WTC11 (cell line): ENCODE data around the gene GAL3ST2. TPM values are rescaled to one million over a fixed set of nuclear protein-coding genes. Genes with fewer than 3 reads are reported as not detected.

Experiments
- ATAC-seq: fragments of 200-7000 bp; cut with Tn5 transposase; 2 replicates; pipeline ENCODE4 v1.10.0; 2021; ENCODE audit warnings: mild to moderate bottlenecking, moderate library complexity
- CTCF ChIA-PET: fragments of 300-600 bp; sonication (Branson Sonifier 250); formaldehyde crosslinking; loops from one replicate; lab custom pipeline; 2021; ENCODE audit warnings: antibody characterized with exemption; lab: Charles Lee
- POLR2A ChIA-PET: fragments of 350-600 bp; sonication (Branson Sonifier 250); formaldehyde crosslinking; loops from one replicate; lab custom pipeline; 2021; ENCODE audit warnings: antibody characterized with exemption; lab: Charles Lee
- DNase-seq: peaks from one replicate; pipeline ENCODE4 v3.0.0; 2021; ENCODE audit warnings: low spot score
- H3K27ac Mint-ChIP-seq: 2 replicates; pipeline ENCODE4 v1.8.0; 2021; ENCODE audit warnings: mixed read lengths
- H3K27me3 Mint-ChIP-seq: 2 replicates; pipeline ENCODE4 v1.8.0; 2021; ENCODE audit warnings: low read depth, mild to moderate bottlenecking, moderate library complexity, mixed read lengths
- H3K36me3 Mint-ChIP-seq: 2 replicates; pipeline ENCODE4 v1.8.0; 2021; ENCODE audit warnings: mixed read lengths
- H3K4me1 Mint-ChIP-seq: 2 replicates; pipeline ENCODE4 v1.8.0; 2022; ENCODE audit warnings: mixed read lengths
- H3K4me3 Mint-ChIP-seq: 2 replicates; pipeline ENCODE4 v1.8.0; 2021; ENCODE audit warnings: mild to moderate bottlenecking, moderate library complexity, mixed read lengths
- H3K9me3 Mint-ChIP-seq: 2 replicates; pipeline ENCODE4 v1.8.0; 2021; ENCODE audit warnings: mixed read lengths
- FOXJ3 ChIP-seq: sonication (generic); formaldehyde crosslinking; IDR thresholded peaks from 2 replicates; pipeline ENCODE4 v1.9.0; 2021; ENCODE audit warnings: missing genetic modification reagents, mild to moderate bottlenecking, borderline replicate concordance
- GTF2I ChIP-seq: fragments of 250-450 bp; sonication (Bioruptor Pico); conservative IDR thresholded peaks from 2 replicates; pipeline ENCODE4 v1.4.0; 2021; ENCODE audit warnings: mild to moderate bottlenecking
- JAZF1 ChIP-seq: fragments of 250-450 bp; sonication (Bioruptor Pico); IDR thresholded peaks from 2 replicates; pipeline ENCODE4 v1.9.0; 2021; ENCODE audit warnings: moderate library complexity, mild to moderate bottlenecking, inconsistent platforms
- NR1H2 ChIP-seq: sonication (generic); formaldehyde crosslinking; IDR thresholded peaks from 2 replicates; pipeline ENCODE4 v1.9.0; 2021; ENCODE audit warnings: mild to moderate bottlenecking, moderate library complexity, missing genetic modification reagents
- NR3C1 ChIP-seq: sonication (generic); formaldehyde crosslinking; conservative IDR thresholded peaks from 2 replicates; pipeline ENCODE4 v1.8.1; 2023; ENCODE audit warnings: low read depth, mild to moderate bottlenecking, missing genetic modification reagents
- PRDM15 ChIP-seq: sonication (generic); formaldehyde crosslinking; IDR thresholded peaks from 2 replicates; pipeline ENCODE4 v1.8.0; 2022; ENCODE audit warnings: missing genetic modification reagents
- SMAD3 ChIP-seq: sonication (generic); formaldehyde crosslinking; IDR thresholded peaks from 2 replicates; pipeline ENCODE4 v1.8.0; 2022; ENCODE audit warnings: missing genetic modification reagents, mild to moderate bottlenecking, borderline replicate concordance
- SOX15 ChIP-seq: fragments of 250-450 bp; sonication (Bioruptor Pico); IDR thresholded peaks from 2 replicates; pipeline ENCODE4 v1.9.0; 2021; ENCODE audit warnings: mild to moderate bottlenecking
- TEAD1 ChIP-seq: sonication (generic); formaldehyde crosslinking; IDR thresholded peaks from 2 replicates; pipeline ENCODE4 v1.8.0; 2022; ENCODE audit warnings: mild to moderate bottlenecking, missing genetic modification reagents
- ZBTB43 ChIP-seq: sonication (generic); formaldehyde crosslinking; IDR thresholded peaks from 2 replicates; pipeline ENCODE4 v1.8.1; 2023; ENCODE audit warnings: mild to moderate bottlenecking, missing genetic modification reagents
- ZNF138 ChIP-seq: sonication (generic); formaldehyde crosslinking; conservative IDR thresholded peaks from 2 replicates; pipeline ENCODE4 v1.8.1; 2022; ENCODE audit warnings: mild to moderate bottlenecking, moderate library complexity, missing genetic modification reagents
- ZNF416 ChIP-seq: fragments of 250-450 bp; sonication (Bioruptor Pico); IDR thresholded peaks from 2 replicates; pipeline ENCODE4 v1.9.0; 2021; ENCODE audit warnings: mild to moderate bottlenecking, inconsistent platforms
- ZNF532 ChIP-seq: fragments of 250-450 bp; sonication (Bioruptor Pico); IDR thresholded peaks from 2 replicates; pipeline ENCODE4 v1.9.0; 2021; ENCODE audit warnings: mild to moderate bottlenecking, borderline replicate concordance
- ZNF671 ChIP-seq: fragments of 250-450 bp; sonication (Bioruptor Pico); IDR thresholded peaks from 2 replicates; pipeline ENCODE4 v1.8.0; 2021; ENCODE audit warnings: mild to moderate bottlenecking
- total RNA-seq: library from RNA; stranded (reverse); gene quantifications from 3 replicates; pipeline ENCODE4 v1.2.3, GENCODE V29; 2021
- TF ChIP-seq, protein P1 (sequence below): sonication (generic); formaldehyde crosslinking; conservative IDR thresholded peaks from 2 replicates; pipeline ENCODE4 v1.8.1; 2023; ENCODE audit warnings: mild to moderate bottlenecking, low read depth, missing genetic modification reagents, moderate library complexity
- TF ChIP-seq, protein P2 (sequence below): sonication (generic); formaldehyde crosslinking; IDR thresholded peaks from 2 replicates; pipeline ENCODE4 v1.8.1; 2022; ENCODE audit warnings: low read depth, missing genetic modification reagents, borderline replicate concordance
- TF ChIP-seq, protein P3 (sequence below): sonication (generic); formaldehyde crosslinking; IDR thresholded peaks from 2 replicates; pipeline ENCODE4 v1.8.0; 2022; ENCODE audit warnings: mild to moderate bottlenecking, missing genetic modification reagents
- TF ChIP-seq, protein P4 (sequence below): sonication (generic); formaldehyde crosslinking; IDR thresholded peaks from 2 replicates; pipeline ENCODE4 v1.8.1; 2023; ENCODE audit warnings: mild to moderate bottlenecking, missing genetic modification reagents
- TF ChIP-seq, protein P5 (sequence below): sonication (generic); formaldehyde crosslinking; IDR thresholded peaks from 2 replicates; pipeline ENCODE4 v1.8.0; 2022; ENCODE audit warnings: mild to moderate bottlenecking, missing genetic modification reagents

The GAL3ST2 gene
- total RNA-seq, 1 experiment from 2014 or later, result 0.98 TPM

DNA sequence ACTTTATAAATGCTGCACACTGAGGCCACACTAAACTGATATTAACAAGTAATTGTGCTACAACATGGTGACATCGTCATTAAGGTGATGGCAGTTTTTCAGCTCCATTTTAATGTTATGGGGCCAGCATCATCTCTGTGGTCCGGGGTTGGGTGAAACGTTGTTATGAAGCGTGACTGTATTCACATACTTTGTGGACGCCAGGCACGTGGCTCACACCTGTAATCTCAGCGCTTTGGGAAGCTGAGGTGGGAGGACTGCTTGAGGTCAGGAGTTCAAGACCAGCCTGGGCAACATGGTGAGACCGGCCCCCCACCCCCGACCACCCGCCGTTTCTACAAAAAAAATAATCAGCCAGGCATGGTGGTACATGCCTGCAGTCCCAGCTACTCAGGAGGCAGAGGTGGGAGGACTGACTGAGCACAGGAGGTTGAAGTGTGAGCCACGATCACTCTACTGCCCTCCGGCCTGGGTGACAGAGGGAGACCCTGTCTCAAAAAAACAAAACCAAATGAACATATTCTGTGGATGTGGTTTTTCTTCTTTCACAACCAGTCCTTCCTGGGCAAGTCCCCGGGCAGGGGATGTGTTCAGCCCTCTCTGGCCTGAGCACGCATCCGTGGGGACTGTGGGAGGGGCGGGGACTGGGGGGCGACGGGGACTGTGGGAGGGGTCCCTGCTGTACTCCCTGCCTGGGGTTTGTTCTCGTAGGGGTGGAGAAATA, 12.9 kb upstream of the GAL3ST2 start:
- Mint-ChIP-seq H3K27ac (no peak overlapping the region), H3K27me3 (peaks cover 3% of the 10 kb centered on the region; the same call in 1 of the 2 replicates), H3K4me3 (no peak overlapping the region), H3K4me1 (peaks cover 5% of the 10 kb centered on the region; the same call in 1 of the 2 replicates), H3K36me3 (peaks cover 20% of the 10 kb centered on the region), H3K9me3 (peaks cover 10% of the 10 kb centered on the region)
- ChIA-PET CTCF (interaction anchor here (1.0 to 1.7 kb wide), 4 partner anchors 30 to 115 kb away, joined by 4 to 12 read pairs (median 6); partner anchors contain the start of gene ING5), POLR2A (no interaction called here)
- DNase-seq (no peak), ATAC-seq (no peak)
- TF ChIP-seq ZNF671 (CRISPR knock-in tag), result no peak
- no peak for TF ChIP-seq NR3C1 (CRISPR knock-in tag)
- no peak for TF ChIP-seq SMAD3 (CRISPR knock-in tag)
- no peak for TF ChIP-seq ZNF138 (CRISPR knock-in tag)
- TF ChIP-seq, protein P1, sequence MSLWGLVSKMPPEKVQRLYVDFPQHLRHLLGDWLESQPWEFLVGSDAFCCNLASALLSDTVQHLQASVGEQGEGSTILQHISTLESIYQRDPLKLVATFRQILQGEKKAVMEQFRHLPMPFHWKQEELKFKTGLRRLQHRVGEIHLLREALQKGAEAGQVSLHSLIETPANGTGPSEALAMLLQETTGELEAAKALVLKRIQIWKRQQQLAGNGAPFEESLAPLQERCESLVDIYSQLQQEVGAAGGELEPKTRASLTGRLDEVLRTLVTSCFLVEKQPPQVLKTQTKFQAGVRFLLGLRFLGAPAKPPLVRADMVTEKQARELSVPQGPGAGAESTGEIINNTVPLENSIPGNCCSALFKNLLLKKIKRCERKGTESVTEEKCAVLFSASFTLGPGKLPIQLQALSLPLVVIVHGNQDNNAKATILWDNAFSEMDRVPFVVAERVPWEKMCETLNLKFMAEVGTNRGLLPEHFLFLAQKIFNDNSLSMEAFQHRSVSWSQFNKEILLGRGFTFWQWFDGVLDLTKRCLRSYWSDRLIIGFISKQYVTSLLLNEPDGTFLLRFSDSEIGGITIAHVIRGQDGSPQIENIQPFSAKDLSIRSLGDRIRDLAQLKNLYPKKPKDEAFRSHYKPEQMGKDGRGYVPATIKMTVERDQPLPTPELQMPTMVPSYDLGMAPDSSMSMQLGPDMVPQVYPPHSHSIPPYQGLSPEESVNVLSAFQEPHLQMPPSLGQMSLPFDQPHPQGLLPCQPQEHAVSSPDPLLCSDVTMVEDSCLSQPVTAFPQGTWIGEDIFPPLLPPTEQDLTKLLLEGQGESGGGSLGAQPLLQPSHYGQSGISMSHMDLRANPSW (CRISPR knock-in tag), result no peak
- TF ChIP-seq FOXJ3, result no peak
- TF ChIP-seq, protein P2, sequence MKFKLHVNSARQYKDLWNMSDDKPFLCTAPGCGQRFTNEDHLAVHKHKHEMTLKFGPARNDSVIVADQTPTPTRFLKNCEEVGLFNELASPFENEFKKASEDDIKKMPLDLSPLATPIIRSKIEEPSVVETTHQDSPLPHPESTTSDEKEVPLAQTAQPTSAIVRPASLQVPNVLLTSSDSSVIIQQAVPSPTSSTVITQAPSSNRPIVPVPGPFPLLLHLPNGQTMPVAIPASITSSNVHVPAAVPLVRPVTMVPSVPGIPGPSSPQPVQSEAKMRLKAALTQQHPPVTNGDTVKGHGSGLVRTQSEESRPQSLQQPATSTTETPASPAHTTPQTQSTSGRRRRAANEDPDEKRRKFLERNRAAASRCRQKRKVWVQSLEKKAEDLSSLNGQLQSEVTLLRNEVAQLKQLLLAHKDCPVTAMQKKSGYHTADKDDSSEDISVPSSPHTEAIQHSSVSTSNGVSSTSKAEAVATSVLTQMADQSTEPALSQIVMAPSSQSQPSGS, result no peak
- no peak for TF ChIP-seq NR1H2
- TF ChIP-seq GTF2I (CRISPR knock-in tag), result no peak
- no peak for TF ChIP-seq TEAD1 (CRISPR knock-in tag)
- TF ChIP-seq JAZF1 (CRISPR knock-in tag), result no peak
- no peak for TF ChIP-seq ZNF532 (CRISPR knock-in tag)
- TF ChIP-seq, protein P3, sequence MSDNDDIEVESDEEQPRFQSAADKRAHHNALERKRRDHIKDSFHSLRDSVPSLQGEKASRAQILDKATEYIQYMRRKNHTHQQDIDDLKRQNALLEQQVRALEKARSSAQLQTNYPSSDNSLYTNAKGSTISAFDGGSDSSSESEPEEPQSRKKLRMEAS (CRISPR knock-in tag), result no peak
- TF ChIP-seq, protein P4, sequence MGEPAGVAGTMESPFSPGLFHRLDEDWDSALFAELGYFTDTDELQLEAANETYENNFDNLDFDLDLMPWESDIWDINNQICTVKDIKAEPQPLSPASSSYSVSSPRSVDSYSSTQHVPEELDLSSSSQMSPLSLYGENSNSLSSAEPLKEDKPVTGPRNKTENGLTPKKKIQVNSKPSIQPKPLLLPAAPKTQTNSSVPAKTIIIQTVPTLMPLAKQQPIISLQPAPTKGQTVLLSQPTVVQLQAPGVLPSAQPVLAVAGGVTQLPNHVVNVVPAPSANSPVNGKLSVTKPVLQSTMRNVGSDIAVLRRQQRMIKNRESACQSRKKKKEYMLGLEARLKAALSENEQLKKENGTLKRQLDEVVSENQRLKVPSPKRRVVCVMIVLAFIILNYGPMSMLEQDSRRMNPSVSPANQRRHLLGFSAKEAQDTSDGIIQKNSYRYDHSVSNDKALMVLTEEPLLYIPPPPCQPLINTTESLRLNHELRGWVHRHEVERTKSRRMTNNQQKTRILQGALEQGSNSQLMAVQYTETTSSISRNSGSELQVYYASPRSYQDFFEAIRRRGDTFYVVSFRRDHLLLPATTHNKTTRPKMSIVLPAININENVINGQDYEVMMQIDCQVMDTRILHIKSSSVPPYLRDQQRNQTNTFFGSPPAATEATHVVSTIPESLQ (CRISPR knock-in tag), result no peak
- no peak for TF ChIP-seq ZBTB43 (CRISPR knock-in tag)
- TF ChIP-seq, protein P5, sequence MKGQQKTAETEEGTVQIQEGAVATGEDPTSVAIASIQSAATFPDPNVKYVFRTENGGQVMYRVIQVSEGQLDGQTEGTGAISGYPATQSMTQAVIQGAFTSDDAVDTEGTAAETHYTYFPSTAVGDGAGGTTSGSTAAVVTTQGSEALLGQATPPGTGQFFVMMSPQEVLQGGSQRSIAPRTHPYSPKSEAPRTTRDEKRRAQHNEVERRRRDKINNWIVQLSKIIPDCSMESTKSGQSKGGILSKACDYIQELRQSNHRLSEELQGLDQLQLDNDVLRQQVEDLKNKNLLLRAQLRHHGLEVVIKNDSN (CRISPR knock-in tag), result no peak
- TF ChIP-seq PRDM15 (CRISPR knock-in tag), result no peak
- TF ChIP-seq ZNF416, result no peak
- no peak for TF ChIP-seq SOX15
